ENCODE measurements around the gene RORB. TPM values are rescaled to one million over a fixed set of nuclear protein-coding genes. Genes with fewer than 3 reads are reported as not detected.
A peak's percentile ranks its signal among the peaks of the same experiment; 100 is the strongest.

RORB gene
- total RNA-seq, 4 donors from 2014 or later, result under 0.01 to 2.5 (median 0.94) TPM; not detected in 1

- no peak for TF ChIP-seq CTCF (IDR thresholded peaks at IDR 0.05)
- no peak for TF ChIP-seq POLR2A (IDR thresholded peaks at IDR 0.05)
- no peak for DNase-seq
- Histone ChIP-seq H3K4me3 (no peak overlapping the region), H3K27ac (no peak overlapping the region), H3K27me3 (no peaks in the 10 kb centered on the region), H3K4me1 (no peaks in the 10 kb centered on the region), H3K36me3 (no peaks in the 10 kb centered on the region), H3K9me3 (no peaks in the 10 kb centered on the region)
These were observed 142.0 kb downstream of the RORB start for GRCh38 chr9:74639112-74639511.

DNA sequence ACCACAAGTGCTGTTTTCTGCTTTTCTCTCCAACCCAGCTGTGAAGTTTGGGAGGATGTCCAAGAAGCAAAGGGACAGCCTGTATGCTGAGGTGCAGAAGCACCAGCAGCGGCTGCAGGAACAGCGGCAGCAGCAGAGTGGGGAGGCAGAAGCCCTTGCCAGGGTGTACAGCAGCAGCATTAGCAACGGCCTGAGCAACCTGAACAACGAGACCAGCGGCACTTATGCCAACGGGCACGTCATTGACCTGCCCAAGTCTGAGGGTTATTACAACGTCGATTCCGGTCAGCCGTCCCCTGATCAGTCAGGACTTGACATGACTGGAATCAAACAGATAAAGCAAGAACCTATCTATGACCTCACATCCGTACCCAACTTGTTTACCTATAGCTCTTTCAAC is 145.2 kb downstream of the RORB start:
- H3K27me3 ChIP-seq, result no peaks in the 10 kb centered on the region
- DNase-seq, result no peak
- TF ChIP-seq POLR2A (IDR thresholded peaks at IDR 0.05) (no peak), CTCF (IDR thresholded peaks at IDR 0.05) (no peak)
- H3K4me1 ChIP-seq, result no peaks in the 10 kb centered on the region
- H3K9me3 ChIP-seq, result no peaks in the 10 kb centered on the region
- H3K27ac ChIP-seq, result no peak overlapping the region
- no peak overlapping the region for H3K4me3 ChIP-seq
- H3K36me3 ChIP-seq, result no peaks in the 10 kb centered on the region

- H3K27me3 ChIP-seq, result no peaks in the 10 kb centered on the region
- H3K27ac ChIP-seq, result no peak overlapping the region
- no peaks in the 10 kb centered on the region for H3K4me1 ChIP-seq
- no peak overlapping the region for H3K4me3 ChIP-seq
- TF ChIP-seq POLR2A (IDR thresholded peaks at IDR 0.05), result no peak
- no peak for TF ChIP-seq CTCF (IDR thresholded peaks at IDR 0.05)
- DNase-seq, result no peak
- H3K9me3 ChIP-seq, result no peaks in the 10 kb centered on the region
- H3K36me3 ChIP-seq, result no peaks in the 10 kb centered on the region
These were observed 146.3 kb downstream of the RORB start for GRCh38 chr9:74643303-74643923.

DNA sequence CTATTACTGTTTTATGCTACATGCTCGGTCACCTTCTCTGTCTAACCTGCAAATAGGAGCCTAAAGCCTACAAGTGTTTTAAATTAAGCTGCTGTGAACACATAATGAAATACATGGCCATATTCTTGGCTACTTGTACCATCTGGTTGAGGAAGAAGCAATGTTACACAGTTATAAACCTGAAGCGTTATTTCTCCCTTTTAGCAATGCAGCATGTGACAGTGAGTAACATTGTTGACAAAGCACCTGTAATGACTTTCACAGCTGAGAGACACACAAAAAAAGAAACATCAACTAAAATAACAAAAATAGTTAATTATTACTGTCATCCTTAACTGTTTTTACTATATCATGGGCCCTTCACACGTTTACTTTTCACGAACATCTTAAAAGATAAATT is 146.9 kb downstream of the RORB start:
- no peak overlapping the region for H3K4me3 ChIP-seq
- no peaks in the 10 kb centered on the region for H3K9me3 ChIP-seq
- no peaks in the 10 kb centered on the region for H3K4me1 ChIP-seq
- no peak for DNase-seq
- H3K27me3 ChIP-seq, result no peaks in the 10 kb centered on the region
- no peaks in the 10 kb centered on the region for H3K36me3 ChIP-seq
- no peak overlapping the region for H3K27ac ChIP-seq
- TF ChIP-seq CTCF (IDR thresholded peaks at IDR 0.05), result no peak
- no peak for TF ChIP-seq POLR2A (IDR thresholded peaks at IDR 0.05)

DNA sequence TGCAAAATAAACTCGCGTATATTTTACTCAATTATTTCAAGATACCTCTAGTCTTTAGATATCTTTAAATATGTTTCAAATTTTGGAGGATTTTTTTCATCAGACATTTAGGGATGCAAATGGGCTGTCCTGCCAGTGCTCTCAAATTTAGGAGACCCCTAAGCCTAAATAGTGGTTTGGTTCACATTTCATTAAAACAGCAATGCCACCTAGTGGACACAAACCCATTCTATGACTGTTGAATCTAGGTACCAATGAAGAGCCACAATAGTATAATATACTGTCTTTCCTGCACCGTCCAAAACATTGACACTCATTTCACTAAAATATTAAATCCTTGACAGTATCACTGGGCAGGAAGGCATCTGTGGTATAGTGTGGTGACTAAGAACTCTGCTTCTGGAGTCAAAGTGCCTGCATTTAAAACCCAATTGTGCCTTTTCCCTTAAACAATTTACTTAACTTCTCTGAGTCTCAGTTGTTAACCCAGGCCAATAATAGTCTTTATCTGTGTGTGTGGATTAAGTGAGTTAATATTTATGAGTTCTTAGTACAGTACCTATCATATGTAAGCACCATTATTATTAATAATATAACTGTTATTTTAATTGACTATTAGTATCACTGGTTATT is 148.0 kb downstream of the RORB start:
- peak in 3 of 6 experiments; percentile 34 to 38 (median 38) for TF ChIP-seq CTCF (IDR thresholded peaks at IDR 0.05)
- TF ChIP-seq POLR2A (IDR thresholded peaks at IDR 0.05), result no peak
- H3K27me3 ChIP-seq, result no peaks in the 10 kb centered on the region
- no peak overlapping the region for H3K4me3 ChIP-seq
- no peak overlapping the region for H3K27ac ChIP-seq
- no peaks in the 10 kb centered on the region for H3K9me3 ChIP-seq
- H3K4me1 ChIP-seq, result no peaks in the 10 kb centered on the region
- no peak for DNase-seq
- H3K36me3 ChIP-seq, result no peaks in the 10 kb centered on the region

Data from Peyer's patch (tissue), 4 donors.